Sigmoid colon (tissue), 4 donors: Measurements from ENCODE around the gene PTBP2.

ENCODE experiments used
- EP300 ChIP-seq, 4 donors: sonication (generic); formaldehyde crosslinking; IDR thresholded peaks; one replicate each; pipeline ENCODE4 v1.6.1; 2017; ENCODE audit warnings: antibody characterized with exemption in 4 of 4
- POLR2A ChIP-seq, 2 donors: fragments of 450-650 bp; IDR thresholded peaks; one replicate each; pipeline ENCODE4 v1.6.1; 2016; ENCODE audit warnings: antibody characterized with exemption in 2 of 2, mild to moderate bottlenecking in 2 of 2, moderate library complexity in 2 of 2
- POLR2AphosphoS5 ChIP-seq, 4 donors: sonication (generic); formaldehyde crosslinking; IDR thresholded peaks; one replicate each; pipeline ENCODE4 v1.6.1; 2017; ENCODE audit warnings: antibody characterized with exemption in 4 of 4
- TF ChIP-seq, protein P1 (sequence below), 4 experiments: fragments of 450-650 bp in 3 of 4; fragments of 200-600 bp in 1 of 4; IDR thresholded peaks; one replicate each; pipeline ENCODE4 v1.5.1; 2016 to 2019; ENCODE audit warnings: antibody characterized with exemption in 4 of 4, mild to moderate bottlenecking in 3 of 4, moderate library complexity in 2 of 4

DNA sequence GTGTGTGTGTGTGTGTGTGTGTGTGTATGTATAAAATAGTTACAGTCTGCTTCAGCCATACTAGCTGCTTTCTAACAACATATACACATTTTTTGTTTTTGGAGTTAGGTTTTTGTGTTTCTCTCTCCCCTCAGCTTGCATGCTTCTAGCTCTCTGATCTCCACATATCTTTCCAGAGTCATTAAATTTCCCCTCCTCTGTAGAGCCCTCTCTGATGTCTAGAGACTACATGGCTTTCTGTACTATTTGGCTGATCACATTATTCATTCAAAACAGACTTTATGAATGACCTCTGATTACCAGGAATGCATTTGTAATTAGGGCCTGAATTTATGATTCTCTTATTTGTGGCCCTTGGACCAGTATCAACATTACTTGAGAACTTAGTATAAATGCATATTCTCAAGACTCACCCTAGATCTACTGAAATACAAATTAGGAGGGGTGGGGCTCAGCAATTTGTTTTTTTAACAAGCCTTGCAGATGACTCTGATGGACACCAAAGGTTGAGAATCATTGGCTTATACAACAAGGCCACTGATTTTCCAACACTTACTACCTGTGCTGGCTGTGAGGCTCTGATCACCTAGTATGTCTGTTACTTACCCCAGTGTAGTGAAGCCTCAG, 104.5 kb downstream of the PTBP2 start:
- TF ChIP-seq POLR2A (IDR thresholded peaks at IDR 0.05) (no peak), POLR2AphosphoS5 (IDR thresholded peaks at IDR 0.05) (no peak), EP300 (IDR thresholded peaks at IDR 0.05) (no peak)
- TF ChIP-seq, protein P1, sequence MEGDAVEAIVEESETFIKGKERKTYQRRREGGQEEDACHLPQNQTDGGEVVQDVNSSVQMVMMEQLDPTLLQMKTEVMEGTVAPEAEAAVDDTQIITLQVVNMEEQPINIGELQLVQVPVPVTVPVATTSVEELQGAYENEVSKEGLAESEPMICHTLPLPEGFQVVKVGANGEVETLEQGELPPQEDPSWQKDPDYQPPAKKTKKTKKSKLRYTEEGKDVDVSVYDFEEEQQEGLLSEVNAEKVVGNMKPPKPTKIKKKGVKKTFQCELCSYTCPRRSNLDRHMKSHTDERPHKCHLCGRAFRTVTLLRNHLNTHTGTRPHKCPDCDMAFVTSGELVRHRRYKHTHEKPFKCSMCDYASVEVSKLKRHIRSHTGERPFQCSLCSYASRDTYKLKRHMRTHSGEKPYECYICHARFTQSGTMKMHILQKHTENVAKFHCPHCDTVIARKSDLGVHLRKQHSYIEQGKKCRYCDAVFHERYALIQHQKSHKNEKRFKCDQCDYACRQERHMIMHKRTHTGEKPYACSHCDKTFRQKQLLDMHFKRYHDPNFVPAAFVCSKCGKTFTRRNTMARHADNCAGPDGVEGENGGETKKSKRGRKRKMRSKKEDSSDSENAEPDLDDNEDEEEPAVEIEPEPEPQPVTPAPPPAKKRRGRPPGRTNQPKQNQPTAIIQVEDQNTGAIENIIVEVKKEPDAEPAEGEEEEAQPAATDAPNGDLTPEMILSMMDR (IDR thresholded peaks at IDR 0.05): no peak
